K562 (cell line): ENCODE results near the gene GARNL3. TPM values are rescaled to one million over a fixed set of nuclear protein-coding genes. Genes with fewer than 3 reads are reported as not detected.

Experiments used
- ATAC-seq: fragments of 200-7000 bp; cut with Tn5 transposase; 3 replicates; pipeline ENCODE4 v1.9.1; 2020; ENCODE audit warnings: moderate library complexity
- BruUV-seq: library from RNA; stranded (reverse); fragments of 400-500 nt; replicated peaks from 2 replicates; lab custom pipeline; 2021; lab: Mats Ljungman, UMichigan
- CTCF ChIA-PET: fragments of 300-600 bp; formaldehyde crosslinking; extraction: SDS; loops from one replicate; lab custom pipeline; 2021; ENCODE audit warnings: low intra/inter-chr PET ratio; lab: Yijun Ruan, JAX
- POLR2A ChIA-PET: fragments of 300-600, 350-650 bp; sonication (Branson Sonifier 250); formaldehyde crosslinking; extraction: SDS; loops from one replicate; lab custom pipeline; 2021; ENCODE audit warnings: antibody characterized with exemption, inconsistent platforms; lab: Yijun Ruan, JAX
- DNase-seq, 4 experiments: peaks; one replicate each; pipeline versions ENCODE4 v3.0.0 to v3.0.0-alpha.2; 2011 to 2018; ENCODE audit warnings: low spot score in 3 of 4, mixed read lengths in 3 of 4; ENCODE audit errors: extremely low read depth in 1 of 4
- FAIRE-seq: peaks from 2 replicates; lab custom pipeline; 2011; peaks lifted over from hg19 to GRCh38; lab: Jason Lieb, UNC
- H2AFZ ChIP-seq: 2 replicates; pipeline ENCODE4 v1.6.0; 2011; ENCODE audit warnings: low read depth, low read length, control low read depth, inconsistent platforms
- H3K27ac ChIP-seq: fragments of 200-600 bp; 3 replicates; pipeline ENCODE4 v1.8.0; 2011; ENCODE audit warnings: low read depth, mild to moderate bottlenecking, control low read depth, inconsistent platforms, low read length, moderate library complexity, mixed read lengths; ENCODE audit errors: extremely low read depth
- H3K27me3 ChIP-seq, 2 experiments: fragments of 300-600 bp in 1 of 2; 2 replicates in 1 of 2; 3 replicates in 1 of 2; pipeline versions ENCODE4 v1.6.0 to v1.8.0; 2011; ENCODE audit warnings: inconsistent platforms in 2 of 2, low read length in 2 of 2, mild to moderate bottlenecking in 1 of 2, mixed read lengths in 1 of 2, moderate library complexity in 1 of 2; ENCODE audit not compliant: control insufficient read depth in 2 of 2, insufficient read depth in 2 of 2
- H3K36me3 ChIP-seq: fragments of 300-600 bp; 3 replicates; pipeline ENCODE4 v1.8.0; 2011; ENCODE audit warnings: mild to moderate bottlenecking, low read length, inconsistent platforms; ENCODE audit not compliant: control insufficient read depth, insufficient read depth
- H3K4me1 ChIP-seq, 2 experiments: fragments of 200-600 bp in 1 of 2; replicated peaks in 1 of 2; 2 replicates in 1 of 2; 3 replicates in 1 of 2; pipeline versions ENCODE4 v1.5.1 to v1.8.0; 2011; ENCODE audit warnings: inconsistent platforms in 2 of 2, low read length in 2 of 2, mild to moderate bottlenecking in 1 of 2, mixed read lengths in 1 of 2, moderate library complexity in 1 of 2; ENCODE audit not compliant: control insufficient read depth in 2 of 2, insufficient read depth in 2 of 2
- H3K4me2 ChIP-seq: 2 replicates; pipeline ENCODE4 v1.6.1; 2011; ENCODE audit warnings: low read length, control low read depth, inconsistent platforms, mixed read lengths; ENCODE audit not compliant: insufficient read depth
- H3K4me3 ChIP-seq: fragments of 200-600 bp; sonication (generic), shearing (Covaris generic); 2 replicates; pipeline ENCODE4 v1.5.1; 2016; ENCODE audit warnings: control low read depth, inconsistent platforms
- H3K79me2 ChIP-seq: fragments of 200-600 bp; 3 replicates; pipeline ENCODE4 v1.8.0; 2011; ENCODE audit warnings: low read length, inconsistent platforms; ENCODE audit not compliant: control insufficient read depth, insufficient read depth
- H3K9ac ChIP-seq, 2 experiments: 2 replicates each; pipeline versions ENCODE4 v1.6.0 to v1.6.1; 2011; ENCODE audit warnings: low read depth in 2 of 2, low read length in 2 of 2, control low read depth in 1 of 2, inconsistent platforms in 1 of 2, mild to moderate bottlenecking in 1 of 2, mixed read lengths in 1 of 2; ENCODE audit not compliant: insufficient read depth in 1 of 2
- H3K9me1 ChIP-seq: one replicate; pipeline ENCODE4 v1.6.0; 2011; ENCODE audit warnings: inconsistent platforms, mild to moderate bottlenecking, low read length, moderate library complexity; ENCODE audit not compliant: control insufficient read depth, insufficient read depth
- H3K9me3 ChIP-seq: replicated peaks from 2 replicates; pipeline ENCODE4 v1.5.1; 2011; ENCODE audit warnings: low read depth, low read length, inconsistent platforms; ENCODE audit not compliant: control insufficient read depth, insufficient read depth
- H4K20me1 ChIP-seq: replicated peaks from 2 replicates; pipeline ENCODE4 v1.6.1; 2011; ENCODE audit warnings: low read length, inconsistent platforms, mixed read lengths; ENCODE audit not compliant: control insufficient read depth, insufficient read depth
- AFF4 ChIP-seq: sonication (generic); formaldehyde crosslinking; IDR thresholded peaks from 2 replicates; pipeline ENCODE4 v1.8.0; 2023; ENCODE audit warnings: mild to moderate bottlenecking, missing genetic modification reagents
- CLOCK ChIP-seq: fragments of 250-450 bp; sonication (Bioruptor Pico); IDR thresholded peaks from 2 replicates; pipeline ENCODE4 v1.4.0; 2020; ENCODE audit warnings: mild to moderate bottlenecking, moderate library complexity, borderline replicate concordance
- HMG20B ChIP-seq: fragments of 250-450 bp; sonication (Bioruptor Pico); IDR thresholded peaks from 2 replicates; pipeline ENCODE4 v1.5.0; 2021; ENCODE audit warnings: mild to moderate bottlenecking
- MCM2 ChIP-seq: fragments of 450-650 bp; IDR thresholded peaks from 2 replicates; pipeline ENCODE4 v1.6.1; 2017; ENCODE audit warnings: low read depth, mild to moderate bottlenecking
- MLX ChIP-seq, 2 experiments: fragments of 450-650 bp in 1 of 2; sonication (generic) in 1 of 2; formaldehyde crosslinking; conservative IDR thresholded peaks; 2 replicates each; pipeline versions ENCODE4 v1.4.0 to v1.8.1; 2020 to 2022; ENCODE audit warnings: mild to moderate bottlenecking in 1 of 2, missing genetic modification reagents in 1 of 2
- NR3C1 ChIP-seq: sonication (generic); formaldehyde crosslinking; IDR thresholded peaks from 2 replicates; pipeline ENCODE4 v1.8.1; 2022; ENCODE audit warnings: missing genetic modification reagents
- PHF20 ChIP-seq: fragments of 450-650 bp; IDR thresholded peaks from 2 replicates; pipeline ENCODE4 v1.6.1; 2018; ENCODE audit not compliant: partially characterized antibody
- STAT5B ChIP-seq: fragments of 250-450 bp; sonication (Bioruptor Pico); IDR thresholded peaks from 2 replicates; pipeline ENCODE4 v1.8.0; 2021; ENCODE audit warnings: mild to moderate bottlenecking, inconsistent platforms
- TAF15 ChIP-seq: fragments of 200-400 bp; formaldehyde crosslinking; IDR thresholded peaks from 2 replicates; pipeline ENCODE4 v1.6.1; 2017; ENCODE audit warnings: mild to moderate bottlenecking, low read depth, low read length, moderate library complexity
- WGBS: fragments of 100-300 bp; shearing (Covaris generic); methylation state at CpG from one replicate; pipeline ENCODE4 v1.1.6; 2016; ENCODE audit warnings: low coverage, mixed read lengths; ENCODE audit not compliant: insufficient coverage; ENCODE audit errors: missing lambda C conversion rate; 5-methylcytosine and 5-hydroxymethylcytosine counted together
- in situ Hi-C: fragments of 300-500 bp; cut with MboI; formaldehyde crosslinking; loops from 4 replicates; pipeline ENCODE4 v1.15.0; 2018; ENCODE audit warnings: inconsistent platforms, mixed read lengths
- intact Hi-C: fragments of 100-400 bp; cut with micrococcal nuclease; formaldehyde crosslinking; loops from 2 replicates; pipeline ENCODE4 v1.14.2; 2022
- polyA plus RNA-seq, 8 experiments: library from polyadenylated mRNA; depleted of rRNA in 4 of 8; stranded (reverse) in 5 of 8; unstranded in 3 of 8; fragments of >200 nt; fragmentation: Nextera tagmentation in 2 of 8; fragmentation: Illumina TruSeq in 1 of 8; extraction: Ambion mirVana in 2 of 8; extraction: Trizol in 1 of 8; gene quantifications; 2 replicates each; pipeline versions ENCODE4 v1.2.1 to v1.2.3, GENCODE V29; 2011 to 2014; ENCODE audit warnings: inconsistent platforms in 1 of 8, missing spikeins in 1 of 8
- total RNA-seq, 7 experiments: library from RNA; depleted of rRNA in 6 of 7; stranded (reverse); fragments of >200 nt in 6 of 7; fragmentation: Illumina TruSeq in 2 of 7; extraction: Trizol in 2 of 7; gene quantifications; 2 replicates each; pipeline versions ENCODE4 v1.2.1 to v1.2.3, GENCODE V29; 2011 to 2021; ENCODE audit warnings: low replicate concordance in 1 of 7

GARNL3 gene
- total and polyA plus RNA-seq, 9 of the 15 experiments (the other 6 are each of a cell fraction or from before 2014, with no cell fraction given), result 0.35 to 2.7 (median 1.6) TPM

GRCh38 chr9:127293767-127294166 lies 29.2 kb downstream of the GARNL3 start:
- Histone ChIP-seq H3K9me1 (no peaks in the 10 kb centered on the region), H2AFZ (no peak overlapping the region), H4K20me1 (no peaks in the 10 kb centered on the region), H3K4me2 (no peak overlapping the region), H3K27me3 (peaks cover 3 to 16% of the 10 kb centered on the region in 2 experiments; a peak in 4 of 5 replicates), H3K4me1 (no peaks in the 10 kb centered on the region; a peak in 1 of 5 replicates), H3K36me3 (no peaks in the 10 kb centered on the region), H3K4me3 (no peak overlapping the region), H3K9me3 (no peaks in the 10 kb centered on the region), H3K79me2 (no peaks in the 10 kb centered on the region), H3K27ac (no peak overlapping the region), H3K9ac (0 out of 4 replicates have a peak overlapping the region, but pooled peaks of 1 of the 2 experiments have one; percentile 4)
- in situ Hi-C loops, result no loop called here
- WGBS, result 14% methylated on average over 1 of the region's 1 CpG
- FAIRE-seq (peak; percentile 29), ATAC-seq (no peak), DNase-seq (no peak)
- CTCF ChIA-PET, result no interaction called here
- TF ChIP-seq CLOCK (CRISPR knock-in tag) (no peak), PHF20 (no peak)
- POLR2A ChIA-PET, result no interaction called here
- no TSS peak for BruUV-seq
- intact Hi-C loops, result no loop called here

GRCh38 chr9:127295005-127295404 lies 30.4 kb downstream of the GARNL3 start:
- no peak overlapping the region for H2AFZ ChIP-seq
- WGBS, result 25% methylated on average over 1 of the region's 1 CpG
- ChIA-PET POLR2A (no interaction called here), CTCF (no interaction called here)
- in situ Hi-C loops, result no loop called here
- intact Hi-C loops, result no loop called here
- no peaks in the 10 kb centered on the region for H3K79me2 ChIP-seq
- no peak overlapping the region for H3K9ac ChIP-seq
- DNase-seq (no peak), FAIRE-seq (no peak), ATAC-seq (no peak)
- H3K4me3 ChIP-seq, result no peak overlapping the region
- H3K27me3 ChIP-seq, result peaks cover 3 to 11% of the 10 kb centered on the region in 2 experiments; a peak in 4 of 5 replicates
- BruUV-seq, result no TSS peak
- no peak overlapping the region for H3K27ac ChIP-seq
- no peaks in the 10 kb centered on the region for H3K9me1 ChIP-seq
- no peaks in the 10 kb centered on the region; a peak in 1 of 5 replicates for H3K4me1 ChIP-seq
- H3K4me2 ChIP-seq, result no peak overlapping the region
- H3K9me3 ChIP-seq, result no peaks in the 10 kb centered on the region
- no peaks in the 10 kb centered on the region for H4K20me1 ChIP-seq
- H3K36me3 ChIP-seq, result no peaks in the 10 kb centered on the region
- TF ChIP-seq HMG20B (CRISPR knock-in tag) (no peak), MLX (CRISPR knock-in tag; conservative IDR thresholded peaks at IDR 0.05) (no peak), TAF15 (no peak), MCM2 (no peak), STAT5B (CRISPR knock-in tag) (no peak), NR3C1 (CRISPR knock-in tag) (no peak), AFF4 (no peak)
